Measurements from ENCODE around the gene DDX17. TPM values are rescaled to one million over a fixed set of nuclear protein-coding genes. Genes with fewer than 3 reads are reported as not detected.

DDX17 gene
- total RNA-seq, 1 experiment from 2014 or later = 234 TPM

DNA sequence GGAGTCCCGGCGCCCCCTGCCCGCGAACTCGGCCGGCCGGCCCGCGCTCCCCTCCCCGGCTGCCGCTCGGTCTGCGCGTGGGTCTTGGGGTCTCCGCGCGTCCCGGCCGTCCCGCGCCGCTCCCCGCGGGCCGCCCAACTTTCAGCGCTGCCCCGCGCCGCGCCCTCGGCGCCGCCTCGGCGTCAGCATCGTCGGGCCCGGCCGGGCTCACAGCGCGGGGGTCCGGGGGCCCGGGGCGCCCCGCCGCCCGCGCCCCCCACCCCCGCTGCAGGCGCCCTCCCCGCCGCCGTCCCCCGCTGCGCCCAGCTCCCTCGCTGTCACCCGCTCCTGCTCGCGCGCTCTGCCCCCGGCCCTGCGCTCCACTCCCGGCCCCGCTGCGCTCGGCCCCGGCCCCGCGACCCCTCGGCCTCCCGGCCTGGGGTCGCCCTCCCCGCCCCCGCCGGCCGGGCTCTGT, 51.0 kb downstream of the DDX17 start, which contains the start of gene KCNJ4:
TSS of gene KCNJ4 (minus strand) at position 124 of the 454 bp plus-strand sequence. CDS start 27,067 bp downstream, outside the sequence.
- CTCF ChIA-PET = no interaction called here
- intact Hi-C loops (cut with micrococcal nuclease) = no loop called here

DNA sequence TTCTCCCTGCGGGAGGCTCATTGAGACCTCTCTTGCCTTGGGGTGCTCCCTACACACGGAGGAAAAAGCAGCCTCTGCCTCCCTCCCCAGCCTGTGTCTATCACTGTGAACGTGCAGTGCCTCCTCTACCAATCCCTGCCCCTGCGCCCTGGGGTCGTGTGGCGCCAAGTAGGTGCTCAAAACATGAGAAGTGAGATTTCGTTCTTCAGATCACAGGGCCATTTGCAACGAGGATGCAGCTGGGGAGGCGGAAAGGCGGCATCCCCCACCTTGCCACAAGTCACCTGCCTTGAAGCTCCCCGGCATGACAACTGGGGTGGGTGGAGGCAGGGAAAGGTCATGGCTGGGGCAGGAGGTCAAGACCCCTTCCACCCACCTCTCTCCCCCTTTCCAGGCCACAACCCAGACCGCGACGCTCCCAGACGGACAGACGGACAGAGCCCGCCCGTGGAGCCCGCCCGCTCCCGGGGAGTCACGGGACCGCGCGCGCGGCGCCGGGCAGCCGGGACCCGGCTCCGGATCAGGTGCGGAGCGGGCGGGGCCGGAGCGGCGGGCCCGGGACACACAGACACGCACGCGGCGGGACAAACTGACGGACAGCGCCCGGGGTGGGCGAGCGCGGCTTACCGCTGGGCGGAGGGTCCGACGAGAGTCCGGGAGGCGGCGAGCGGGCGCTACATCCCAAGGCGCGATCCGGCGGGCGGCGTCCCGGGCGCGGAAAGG, 51.6 kb downstream of the DDX17 start:
- ChIA-PET POLR2A (no interaction called here), RAD21 (ENCODE audit: low non-redundant PET in 1 of 2, low total read pairs in 2 of 2, uncharacterized antibody in 2 of 2, unreplicated experiment in 2 of 2) (no interaction called here), CTCF (no interaction called here)
- Histone ChIP-seq H3K79me2 (ENCODE audit: insufficient read depth, low read length) (no peaks in the 10 kb centered on the region), H3K9me3 (ENCODE audit: control insufficient read depth in 1 of 2, insufficient read depth in 1 of 2, low read depth in 1 of 2, low read length in 2 of 2) (no peaks in the 10 kb centered on the region), H3K36me3 (ENCODE audit: control insufficient read depth in 1 of 2, insufficient read depth in 2 of 2, low read length in 2 of 2) (no peaks in the 10 kb centered on the region), H3K9ac (ENCODE audit: low read length) (no peak overlapping the region), H3K4me3 (replicated peaks in 1 of 2; ENCODE audit: low read depth in 1 of 2, low read length in 2 of 2) (no peak overlapping the region), H3K27me3 (ENCODE audit: insufficient read depth, low read length) (no peaks in the 10 kb centered on the region), H3K9me2 (ENCODE audit: insufficient read depth) (no peaks in the 10 kb centered on the region), H3K27ac (ENCODE audit: low read depth, low read length) (no peak overlapping the region), H3K4me2 (ENCODE audit: low read length) (no peak overlapping the region), H2AFZ (ENCODE audit: low read depth, low read length, poor library complexity, severe bottlenecking) (no peak overlapping the region), H3K4me1 (ENCODE audit: control insufficient read depth in 1 of 2, insufficient read depth in 2 of 2, low read length in 2 of 2) (peaks cover 14 to 20% of the 10 kb centered on the region in 2 experiments), H4K20me1 (ENCODE audit: insufficient read depth) (no peaks in the 10 kb centered on the region)
- DNase-seq (ENCODE audit: low read depth, low spot score) (no peak), ATAC-seq (no peak)
- intact Hi-C loops (cut with micrococcal nuclease) = no loop called here
- no TSS peak for BruUV-seq (replicated peaks)
- TF ChIP-seq ZNF274 (IDR thresholded peaks at IDR 0.05; ENCODE audit: low read depth, low read length) = no peak
- TF ChIP-seq, protein P1, sequence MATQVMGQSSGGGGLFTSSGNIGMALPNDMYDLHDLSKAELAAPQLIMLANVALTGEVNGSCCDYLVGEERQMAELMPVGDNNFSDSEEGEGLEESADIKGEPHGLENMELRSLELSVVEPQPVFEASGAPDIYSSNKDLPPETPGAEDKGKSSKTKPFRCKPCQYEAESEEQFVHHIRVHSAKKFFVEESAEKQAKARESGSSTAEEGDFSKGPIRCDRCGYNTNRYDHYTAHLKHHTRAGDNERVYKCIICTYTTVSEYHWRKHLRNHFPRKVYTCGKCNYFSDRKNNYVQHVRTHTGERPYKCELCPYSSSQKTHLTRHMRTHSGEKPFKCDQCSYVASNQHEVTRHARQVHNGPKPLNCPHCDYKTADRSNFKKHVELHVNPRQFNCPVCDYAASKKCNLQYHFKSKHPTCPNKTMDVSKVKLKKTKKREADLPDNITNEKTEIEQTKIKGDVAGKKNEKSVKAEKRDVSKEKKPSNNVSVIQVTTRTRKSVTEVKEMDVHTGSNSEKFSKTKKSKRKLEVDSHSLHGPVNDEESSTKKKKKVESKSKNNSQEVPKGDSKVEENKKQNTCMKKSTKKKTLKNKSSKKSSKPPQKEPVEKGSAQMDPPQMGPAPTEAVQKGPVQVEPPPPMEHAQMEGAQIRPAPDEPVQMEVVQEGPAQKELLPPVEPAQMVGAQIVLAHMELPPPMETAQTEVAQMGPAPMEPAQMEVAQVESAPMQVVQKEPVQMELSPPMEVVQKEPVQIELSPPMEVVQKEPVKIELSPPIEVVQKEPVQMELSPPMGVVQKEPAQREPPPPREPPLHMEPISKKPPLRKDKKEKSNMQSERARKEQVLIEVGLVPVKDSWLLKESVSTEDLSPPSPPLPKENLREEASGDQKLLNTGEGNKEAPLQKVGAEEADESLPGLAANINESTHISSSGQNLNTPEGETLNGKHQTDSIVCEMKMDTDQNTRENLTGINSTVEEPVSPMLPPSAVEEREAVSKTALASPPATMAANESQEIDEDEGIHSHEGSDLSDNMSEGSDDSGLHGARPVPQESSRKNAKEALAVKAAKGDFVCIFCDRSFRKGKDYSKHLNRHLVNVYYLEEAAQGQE (IDR thresholded peaks at IDR 0.05; ENCODE audit: low read depth) = no peak
- TF ChIP-seq EGR1 (IDR thresholded peaks at IDR 0.05; ENCODE audit: low read depth) = no peak
- TF ChIP-seq, protein P2, sequence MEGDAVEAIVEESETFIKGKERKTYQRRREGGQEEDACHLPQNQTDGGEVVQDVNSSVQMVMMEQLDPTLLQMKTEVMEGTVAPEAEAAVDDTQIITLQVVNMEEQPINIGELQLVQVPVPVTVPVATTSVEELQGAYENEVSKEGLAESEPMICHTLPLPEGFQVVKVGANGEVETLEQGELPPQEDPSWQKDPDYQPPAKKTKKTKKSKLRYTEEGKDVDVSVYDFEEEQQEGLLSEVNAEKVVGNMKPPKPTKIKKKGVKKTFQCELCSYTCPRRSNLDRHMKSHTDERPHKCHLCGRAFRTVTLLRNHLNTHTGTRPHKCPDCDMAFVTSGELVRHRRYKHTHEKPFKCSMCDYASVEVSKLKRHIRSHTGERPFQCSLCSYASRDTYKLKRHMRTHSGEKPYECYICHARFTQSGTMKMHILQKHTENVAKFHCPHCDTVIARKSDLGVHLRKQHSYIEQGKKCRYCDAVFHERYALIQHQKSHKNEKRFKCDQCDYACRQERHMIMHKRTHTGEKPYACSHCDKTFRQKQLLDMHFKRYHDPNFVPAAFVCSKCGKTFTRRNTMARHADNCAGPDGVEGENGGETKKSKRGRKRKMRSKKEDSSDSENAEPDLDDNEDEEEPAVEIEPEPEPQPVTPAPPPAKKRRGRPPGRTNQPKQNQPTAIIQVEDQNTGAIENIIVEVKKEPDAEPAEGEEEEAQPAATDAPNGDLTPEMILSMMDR (IDR thresholded peaks at IDR 0.05 in 2 of 3, conservative IDR thresholded peaks at IDR 0.05 in 1 of 3; ENCODE audit: borderline replicate concordance in 1 of 3, insufficient read depth in 1 of 3, low read depth in 2 of 3, low read length in 2 of 3) = no peak
- TF ChIP-seq POLR2AphosphoS5 (IDR thresholded peaks at IDR 0.05; ENCODE audit: low read depth, low read length) = no peak
- TF ChIP-seq TCF7L2 (IDR thresholded peaks at IDR 0.05; ENCODE audit: borderline replicate concordance, extremely low read depth, insufficient read depth, insufficient read length) = no peak
- TF ChIP-seq YY1 (IDR thresholded peaks at IDR 0.05; ENCODE audit: extremely low read depth, insufficient replicate concordance, low read depth, low read length) = no peak
- TF ChIP-seq POLR2A (IDR thresholded peaks at IDR 0.05; ENCODE audit: borderline replicate concordance, extremely low read depth, insufficient read depth, insufficient read length) = no peak
- no peak for TF ChIP-seq ZFX (IDR thresholded peaks at IDR 0.05)
- TF ChIP-seq, protein P3, sequence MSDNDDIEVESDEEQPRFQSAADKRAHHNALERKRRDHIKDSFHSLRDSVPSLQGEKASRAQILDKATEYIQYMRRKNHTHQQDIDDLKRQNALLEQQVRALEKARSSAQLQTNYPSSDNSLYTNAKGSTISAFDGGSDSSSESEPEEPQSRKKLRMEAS (IDR thresholded peaks at IDR 0.05) = no peak
- TF ChIP-seq CEBPB (IDR thresholded peaks at IDR 0.05; ENCODE audit: low read depth) = no peak

More for the DNA sequence above, 51.0 kb downstream of the DDX17 start, which contains the start of gene KCNJ4:
- H3K36me3 ChIP-seq (ENCODE audit: control insufficient read depth in 1 of 2, insufficient read depth in 2 of 2, low read length in 2 of 2) = no peaks in the 10 kb centered on the region
- no TSS peak for BruUV-seq (replicated peaks)
- DNase-seq (ENCODE audit: low read depth, low spot score) (no peak), ATAC-seq (no peak)
- no peak within 1 kb of the TSS for H2AFZ ChIP-seq (ENCODE audit: low read depth, low read length, poor library complexity, severe bottlenecking)
- no peaks in the 10 kb centered on the region for H4K20me1 ChIP-seq (ENCODE audit: insufficient read depth)
- no peak within 1 kb of the TSS for H3K9ac ChIP-seq (ENCODE audit: low read length)
- POLR2A ChIA-PET = no interaction called here
- RAD21 ChIA-PET (ENCODE audit: low non-redundant PET in 1 of 2, low total read pairs in 2 of 2, uncharacterized antibody in 2 of 2, unreplicated experiment in 2 of 2) = no interaction called here
- peak within 1 kb of the TSS; percentile 36 for H3K4me2 ChIP-seq (ENCODE audit: low read length)
- H3K27me3 ChIP-seq (ENCODE audit: insufficient read depth, low read length) = no peaks in the 10 kb centered on the region
- no peaks in the 10 kb centered on the region for H3K79me2 ChIP-seq (ENCODE audit: insufficient read depth, low read length)
- TF ChIP-seq JUND (IDR thresholded peaks at IDR 0.05) (no peak), ZNF274 (IDR thresholded peaks at IDR 0.05; ENCODE audit: low read depth, low read length) (no peak)
- H3K4me3 ChIP-seq (replicated peaks in 1 of 2; ENCODE audit: low read depth in 1 of 2, low read length in 2 of 2) = no peak within 1 kb of the TSS
- H3K4me1 ChIP-seq (ENCODE audit: control insufficient read depth in 1 of 2, insufficient read depth in 2 of 2, low read length in 2 of 2) = peaks cover 14 to 20% of the 10 kb centered on the region in 2 experiments
- no peak within 1 kb of the TSS for H3K27ac ChIP-seq (ENCODE audit: low read depth, low read length)
- no peaks in the 10 kb centered on the region for H3K9me2 ChIP-seq (ENCODE audit: insufficient read depth)
- no peaks in the 10 kb centered on the region for H3K9me3 ChIP-seq (ENCODE audit: control insufficient read depth in 1 of 2, insufficient read depth in 1 of 2, low read depth in 1 of 2, low read length in 2 of 2)

Data from HCT116 (cell line).